ENCODE measurements around the gene JPT2.

DNA sequence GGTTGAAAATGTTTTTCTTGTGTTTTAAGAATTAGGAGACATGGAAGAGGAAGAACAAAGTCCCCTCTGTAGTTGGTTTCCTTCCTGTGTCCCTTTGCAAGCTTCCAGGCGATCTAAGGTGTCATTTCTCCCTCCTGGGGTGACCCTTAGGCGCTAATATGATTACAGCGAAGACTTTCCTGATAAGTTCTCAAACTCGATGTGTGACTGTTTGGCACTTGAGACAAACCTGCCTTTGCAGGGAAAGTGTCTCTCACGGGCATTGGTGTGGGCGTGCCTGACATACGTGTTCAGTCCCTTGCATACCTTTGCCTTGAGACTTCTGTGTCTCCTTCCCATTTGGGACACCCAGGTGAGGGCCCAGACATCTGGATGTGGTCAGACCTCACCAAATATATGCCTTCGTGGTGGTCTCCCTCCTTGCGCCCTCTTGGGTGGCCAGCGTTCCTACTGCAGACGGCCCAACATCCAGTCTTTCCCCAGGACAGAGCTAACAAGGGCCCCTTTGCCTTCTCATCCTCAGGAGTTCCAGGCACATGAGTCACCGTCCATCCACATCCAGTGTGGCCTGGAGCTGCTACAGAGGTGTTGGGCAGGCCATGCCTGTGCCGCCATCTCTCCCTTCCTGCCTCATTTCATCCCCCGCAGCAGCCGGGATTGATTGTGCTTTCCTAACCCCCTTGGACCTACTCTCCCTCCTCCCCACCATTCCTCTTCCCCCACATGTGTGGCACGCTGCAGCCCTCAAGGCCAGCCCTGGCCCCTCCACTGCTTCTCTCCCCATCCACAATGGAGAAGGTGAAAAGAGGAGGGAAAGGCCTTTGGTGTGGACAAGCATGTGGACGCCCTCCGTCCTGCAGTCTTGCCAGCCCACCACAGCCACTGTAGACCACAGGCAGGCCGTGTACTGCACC is 3.1 kb upstream of the JPT2 start:
- TF ChIP-seq, protein P1, sequence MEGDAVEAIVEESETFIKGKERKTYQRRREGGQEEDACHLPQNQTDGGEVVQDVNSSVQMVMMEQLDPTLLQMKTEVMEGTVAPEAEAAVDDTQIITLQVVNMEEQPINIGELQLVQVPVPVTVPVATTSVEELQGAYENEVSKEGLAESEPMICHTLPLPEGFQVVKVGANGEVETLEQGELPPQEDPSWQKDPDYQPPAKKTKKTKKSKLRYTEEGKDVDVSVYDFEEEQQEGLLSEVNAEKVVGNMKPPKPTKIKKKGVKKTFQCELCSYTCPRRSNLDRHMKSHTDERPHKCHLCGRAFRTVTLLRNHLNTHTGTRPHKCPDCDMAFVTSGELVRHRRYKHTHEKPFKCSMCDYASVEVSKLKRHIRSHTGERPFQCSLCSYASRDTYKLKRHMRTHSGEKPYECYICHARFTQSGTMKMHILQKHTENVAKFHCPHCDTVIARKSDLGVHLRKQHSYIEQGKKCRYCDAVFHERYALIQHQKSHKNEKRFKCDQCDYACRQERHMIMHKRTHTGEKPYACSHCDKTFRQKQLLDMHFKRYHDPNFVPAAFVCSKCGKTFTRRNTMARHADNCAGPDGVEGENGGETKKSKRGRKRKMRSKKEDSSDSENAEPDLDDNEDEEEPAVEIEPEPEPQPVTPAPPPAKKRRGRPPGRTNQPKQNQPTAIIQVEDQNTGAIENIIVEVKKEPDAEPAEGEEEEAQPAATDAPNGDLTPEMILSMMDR (IDR thresholded peaks at IDR 0.05; ENCODE audit: low read depth, low read length, poor library complexity, severe bottlenecking), result no peak
- TF ChIP-seq EZH2phosphoT487 (IDR thresholded peaks at IDR 0.05; ENCODE audit: borderline replicate concordance, low read length), result no peak
